Activated T-cell treated with anti-CD3 and anti-CD28 coated beads, Interleukin-2, amount 50 U/mL, for 4 hours (primary cell): ENCODE measurements around the gene SLC13A2. TPM values are rescaled to one million over a fixed set of nuclear protein-coding genes. Genes with fewer than 3 reads are reported as not detected.

ENCODE experiments used
- ATAC-seq, 2 donors: fragments of 200-7000 bp; cut with Tn5 transposase; one replicate each; pipeline ENCODE4 v1.10.0; 2021
- DNase-seq: peaks from one replicate; pipeline ENCODE4 v3.0.0-alpha.2; 2020
- H3K27me3 Mint-ChIP-seq: one replicate; pipeline ENCODE4 v1.8.0; 2021; ENCODE audit warnings: low read depth, mixed read lengths
- H3K36me3 Mint-ChIP-seq: one replicate; pipeline ENCODE4 v1.8.0; 2022; ENCODE audit warnings: mixed read lengths; ENCODE audit not compliant: insufficient read depth
- H3K4me1 Mint-ChIP-seq: one replicate; pipeline ENCODE4 v1.8.0; 2021; ENCODE audit warnings: low read depth, mixed read lengths
- H3K4me3 Mint-ChIP-seq: one replicate; pipeline ENCODE4 v1.8.0; 2021; ENCODE audit warnings: mild to moderate bottlenecking, moderate library complexity, mixed read lengths
- H3K9me3 Mint-ChIP-seq: one replicate; pipeline ENCODE4 v1.8.0; 2021; ENCODE audit warnings: mixed read lengths
- total RNA-seq, 3 donors: library from RNA; stranded (reverse); gene quantifications; one replicate each; pipeline ENCODE4 v1.2.1, GENCODE V29; 2021

Gene SLC13A2
- total RNA-seq, 3 donors from 2014 or later = not detected

- Mint-ChIP-seq H3K4me3 (no peak overlapping the region), H3K36me3 (no peaks in the 10 kb centered on the region), H3K4me1 (peaks cover 13% of the 10 kb centered on the region), H3K9me3 (no peaks in the 10 kb centered on the region), H3K27me3 (no peaks in the 10 kb centered on the region)
- no peak for DNase-seq
- ATAC-seq = no peak
Measured at GRCh38 chr17:28477928-28478327, 4.5 kb downstream of the SLC13A2 start.

DNA sequence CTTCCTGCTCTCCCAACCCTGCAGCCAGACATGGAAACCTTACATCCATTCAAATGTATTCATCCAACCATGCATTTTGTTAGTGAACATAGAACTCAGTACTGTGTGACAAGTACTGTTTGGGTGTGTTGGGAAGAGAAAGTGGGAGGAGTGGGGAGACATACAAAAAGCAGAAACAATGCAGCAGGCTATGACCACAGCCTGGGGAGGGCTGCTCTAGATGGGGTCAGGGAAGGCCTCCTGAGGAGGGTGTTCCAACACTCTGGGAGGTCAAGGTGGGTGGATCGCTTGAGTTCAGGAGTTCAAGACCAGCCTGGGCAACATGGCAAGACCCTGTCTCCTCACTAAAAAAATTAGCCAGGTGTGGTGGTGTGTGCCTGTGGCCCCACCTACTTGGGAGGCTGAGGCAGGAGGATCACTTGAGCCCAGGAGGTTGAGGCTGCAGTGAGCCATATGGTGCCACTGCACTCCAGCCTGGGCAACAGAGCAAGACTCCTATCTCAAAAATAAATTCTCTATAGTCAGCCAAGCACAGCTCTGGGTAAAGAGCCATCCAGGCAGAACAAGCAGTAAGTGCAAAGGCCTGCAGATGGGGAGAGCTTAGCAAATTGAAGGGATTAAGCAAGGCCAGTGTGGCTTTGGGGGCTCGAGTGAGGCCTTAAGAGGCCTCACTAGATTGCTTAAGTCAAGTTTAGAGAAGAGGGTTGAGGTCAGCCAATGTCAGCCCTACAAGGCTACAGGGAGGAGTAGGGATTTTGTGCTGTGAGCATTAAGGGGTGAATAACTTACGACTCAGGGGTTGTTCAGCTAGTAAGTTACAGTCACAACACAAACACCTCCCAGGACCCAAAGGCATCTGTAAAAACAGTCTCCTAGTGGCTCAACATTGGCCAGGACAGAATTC lies 5.5 kb downstream of the SLC13A2 start:
- no peak for ATAC-seq
- H3K36me3 Mint-ChIP-seq = no peaks in the 10 kb centered on the region
- no peak for DNase-seq
- no peaks in the 10 kb centered on the region for H3K9me3 Mint-ChIP-seq
- H3K4me1 Mint-ChIP-seq = peaks cover 13% of the 10 kb centered on the region
- H3K27me3 Mint-ChIP-seq = no peaks in the 10 kb centered on the region
- H3K4me3 Mint-ChIP-seq = no peak overlapping the region

DNA sequence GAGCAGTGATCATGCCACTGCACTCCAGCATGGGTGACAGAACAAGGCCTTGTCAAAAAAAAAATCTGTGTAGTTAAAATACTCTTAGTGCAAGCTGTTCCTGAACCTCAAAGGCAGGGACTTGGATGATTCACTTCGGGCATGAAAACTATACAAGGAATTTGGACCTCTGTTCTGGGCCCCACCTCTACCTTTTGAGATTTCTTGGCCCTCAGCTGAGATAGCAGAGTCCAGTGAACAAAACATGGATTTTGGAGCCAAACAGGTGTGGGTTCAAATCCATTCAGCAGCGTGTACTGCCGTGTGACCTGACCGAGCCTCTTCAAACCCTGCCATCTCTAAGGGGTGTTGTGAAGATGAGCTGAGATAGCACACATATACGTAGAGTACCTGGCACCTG lies 6.8 kb downstream of the SLC13A2 start:
- H3K27me3 Mint-ChIP-seq = no peaks in the 10 kb centered on the region
- H3K9me3 Mint-ChIP-seq = no peaks in the 10 kb centered on the region
- no peak for DNase-seq
- ATAC-seq = no peak
- H3K4me3 Mint-ChIP-seq = no peak overlapping the region
- peaks cover 10% of the 10 kb centered on the region for H3K4me1 Mint-ChIP-seq
- no peaks in the 10 kb centered on the region for H3K36me3 Mint-ChIP-seq

- Mint-ChIP-seq H3K4me3 (no peak overlapping the region), H3K36me3 (no peaks in the 10 kb centered on the region), H3K27me3 (no peaks in the 10 kb centered on the region), H3K9me3 (no peaks in the 10 kb centered on the region), H3K4me1 (peaks cover 3% of the 10 kb centered on the region)
- no peak for ATAC-seq
- no peak for DNase-seq
Measured at GRCh38 chr17:28480799-28481571, 7.5 kb downstream of the SLC13A2 start.

DNA sequence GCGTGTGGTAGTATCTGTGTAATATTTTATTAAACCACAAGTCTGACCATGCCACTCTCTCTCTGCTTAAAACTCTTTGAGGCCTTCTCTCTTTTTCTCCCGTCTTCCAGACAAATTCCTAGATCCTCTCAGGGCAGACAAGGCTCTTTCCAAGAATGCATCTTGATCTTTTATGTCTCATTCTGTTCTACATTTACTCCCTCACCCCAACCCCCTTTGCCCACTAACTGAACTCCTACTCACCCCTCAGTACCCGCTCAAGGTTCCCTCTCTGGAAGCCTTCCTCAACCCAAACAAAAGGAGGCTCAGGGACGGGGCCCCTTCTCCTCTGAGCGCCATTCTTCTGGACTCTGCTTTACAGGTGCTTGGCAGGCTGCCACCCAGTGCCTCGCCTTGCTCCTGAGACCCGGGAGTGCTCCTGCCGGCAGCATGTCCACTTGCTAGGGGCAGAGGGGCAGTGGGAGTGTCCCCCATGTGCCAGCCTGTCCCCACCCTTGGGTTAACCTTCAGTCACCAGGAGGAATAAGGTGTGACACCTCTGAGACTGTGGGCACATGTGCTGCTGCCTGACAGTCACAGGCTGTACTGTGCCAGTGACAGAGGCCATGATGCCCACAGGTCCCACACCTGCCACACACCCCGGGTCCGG lies 9.2 kb downstream of the SLC13A2 start:
- no peaks in the 10 kb centered on the region for H3K36me3 Mint-ChIP-seq

GRCh38 chr17:28484296-28484695 lies 10.9 kb downstream of the SLC13A2 start:
- no peaks in the 10 kb centered on the region for H3K36me3 Mint-ChIP-seq
- no peak for ATAC-seq
- H3K4me1 Mint-ChIP-seq = no peaks in the 10 kb centered on the region
- H3K9me3 Mint-ChIP-seq = no peaks in the 10 kb centered on the region
- no peak for DNase-seq
- H3K4me3 Mint-ChIP-seq = no peak overlapping the region
- H3K27me3 Mint-ChIP-seq = no peaks in the 10 kb centered on the region

More for the DNA sequence above, 9.2 kb downstream of the SLC13A2 start:
- Mint-ChIP-seq H3K4me1 (no peaks in the 10 kb centered on the region), H3K27me3 (no peaks in the 10 kb centered on the region), H3K4me3 (no peak overlapping the region), H3K9me3 (no peaks in the 10 kb centered on the region)
- ATAC-seq (no peak), DNase-seq (no peak)

DNA sequence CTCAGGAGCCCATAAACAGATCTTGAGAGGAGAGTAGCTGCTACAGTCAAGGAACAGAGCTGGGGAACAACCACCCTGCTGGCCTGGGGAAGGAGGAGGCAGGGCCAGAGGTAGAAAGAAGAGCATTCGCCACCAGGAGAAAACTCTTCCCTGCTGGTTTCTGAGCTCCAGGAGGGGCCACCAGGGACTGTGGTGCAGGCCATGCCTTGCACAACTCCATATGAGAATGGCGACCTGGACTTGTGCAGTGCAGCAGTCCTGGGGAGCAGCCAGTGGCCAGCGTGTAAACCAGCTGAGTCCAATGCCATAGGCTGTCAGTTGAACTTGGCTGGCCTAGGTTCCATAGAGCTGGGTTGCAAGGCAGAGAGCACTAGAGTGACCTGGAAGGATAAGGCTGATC lies 11.6 kb downstream of the SLC13A2 start:
- no peaks in the 10 kb centered on the region for H3K27me3 Mint-ChIP-seq
- no peak overlapping the region for H3K4me3 Mint-ChIP-seq
- no peaks in the 10 kb centered on the region for H3K4me1 Mint-ChIP-seq
- H3K36me3 Mint-ChIP-seq = no peaks in the 10 kb centered on the region
- ATAC-seq (no peak), DNase-seq (no peak)
- H3K9me3 Mint-ChIP-seq = no peaks in the 10 kb centered on the region

DNA sequence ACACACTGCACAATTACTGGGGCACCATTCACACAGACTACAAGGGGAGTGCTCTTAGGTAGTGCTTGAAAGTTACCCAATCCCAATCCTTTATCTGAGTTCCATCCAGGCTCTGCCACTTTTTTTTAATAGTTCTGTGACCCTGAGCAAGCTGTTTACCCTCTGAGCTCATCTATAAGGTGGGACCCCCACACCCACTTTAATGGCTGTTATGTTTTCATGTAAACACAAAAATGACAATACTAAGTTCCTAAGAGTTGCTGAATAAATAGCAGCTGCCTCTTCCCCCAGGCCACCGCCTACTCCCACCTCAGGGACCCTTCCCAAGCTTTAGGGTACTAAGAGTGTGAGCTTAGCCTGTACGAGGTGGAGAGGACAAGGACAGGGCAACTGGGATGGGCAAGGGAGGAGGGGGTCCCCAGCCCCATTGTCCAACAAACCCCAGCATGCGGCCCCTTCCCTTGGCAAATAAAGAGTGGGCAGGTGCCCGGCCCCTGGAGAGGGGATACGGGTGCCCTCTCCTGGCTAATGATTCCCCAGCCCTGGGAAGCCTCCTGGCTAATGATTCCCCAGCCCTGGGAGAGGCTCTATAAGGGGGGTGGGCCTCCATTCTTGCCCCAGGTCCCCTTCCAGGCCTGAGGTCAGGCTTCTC lies 14.6 kb downstream of the SLC13A2 start:
- Mint-ChIP-seq H3K9me3 (no peaks in the 10 kb centered on the region), H3K4me1 (no peaks in the 10 kb centered on the region), H3K4me3 (no peak overlapping the region), H3K27me3 (peaks cover 4% of the 10 kb centered on the region), H3K36me3 (no peaks in the 10 kb centered on the region)
- DNase-seq = no peak
- no peak for ATAC-seq

DNA sequence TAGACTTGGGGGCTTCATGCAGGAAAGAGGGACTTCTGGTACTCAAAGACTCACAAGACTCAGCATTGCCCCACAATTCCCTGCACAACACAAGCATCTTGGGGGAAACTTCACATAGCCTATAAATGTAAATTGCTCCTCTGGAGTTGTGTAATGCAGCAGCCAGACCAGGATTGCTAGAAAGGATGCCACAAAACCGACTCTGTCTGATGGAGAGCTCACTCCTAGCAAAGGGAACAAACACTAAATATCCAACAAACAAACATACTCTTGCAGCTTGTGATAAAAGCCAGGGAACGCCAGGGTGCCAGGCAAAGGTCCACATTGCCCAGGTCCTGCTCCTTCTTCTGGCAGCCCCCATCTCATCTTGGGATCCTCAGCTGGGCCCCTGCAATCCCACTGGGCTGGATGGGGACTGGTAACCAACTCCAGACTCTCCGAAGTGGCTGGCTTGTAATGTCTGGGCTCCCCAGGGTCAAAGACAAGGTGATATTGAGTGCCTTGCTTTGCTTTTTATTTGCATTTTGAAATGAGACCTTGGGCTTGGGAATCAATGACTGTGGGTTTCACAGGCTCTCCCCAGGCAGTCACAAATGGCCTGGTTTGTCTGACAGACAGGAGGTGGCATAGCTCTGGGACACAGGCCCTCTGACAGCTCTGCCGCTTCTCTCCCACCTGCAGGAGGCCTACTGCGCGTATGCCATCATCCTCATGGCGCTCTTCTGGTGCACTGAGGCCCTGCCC lies 15.3 kb downstream of the SLC13A2 start:
- Mint-ChIP-seq H3K4me1 (no peaks in the 10 kb centered on the region), H3K9me3 (no peaks in the 10 kb centered on the region), H3K27me3 (peaks cover 4% of the 10 kb centered on the region), H3K4me3 (no peak overlapping the region), H3K36me3 (no peaks in the 10 kb centered on the region)
- ATAC-seq (no peak), DNase-seq (no peak)

DNA sequence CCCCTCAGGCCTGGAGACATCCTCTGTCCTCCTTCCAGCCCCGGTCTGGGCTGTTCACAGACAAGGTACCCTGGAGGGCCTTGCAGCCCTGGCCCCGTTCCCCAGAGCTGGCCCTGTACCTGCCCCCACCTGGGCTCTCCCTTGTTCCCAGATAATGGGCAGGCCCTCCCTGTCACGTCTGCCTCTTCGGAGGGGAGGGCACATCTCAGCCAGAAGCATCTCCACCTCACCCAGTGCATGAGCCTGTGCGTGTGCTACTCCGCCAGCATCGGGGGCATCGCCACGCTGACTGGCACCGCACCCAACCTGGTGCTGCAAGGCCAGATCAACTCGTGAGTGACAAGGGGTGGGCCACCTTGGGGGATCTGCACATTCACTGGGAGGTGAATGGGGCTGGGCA lies 17.8 kb downstream of the SLC13A2 start:
- no peaks in the 10 kb centered on the region for H3K9me3 Mint-ChIP-seq
- ATAC-seq = no peak
- H3K36me3 Mint-ChIP-seq = no peaks in the 10 kb centered on the region

DNA sequence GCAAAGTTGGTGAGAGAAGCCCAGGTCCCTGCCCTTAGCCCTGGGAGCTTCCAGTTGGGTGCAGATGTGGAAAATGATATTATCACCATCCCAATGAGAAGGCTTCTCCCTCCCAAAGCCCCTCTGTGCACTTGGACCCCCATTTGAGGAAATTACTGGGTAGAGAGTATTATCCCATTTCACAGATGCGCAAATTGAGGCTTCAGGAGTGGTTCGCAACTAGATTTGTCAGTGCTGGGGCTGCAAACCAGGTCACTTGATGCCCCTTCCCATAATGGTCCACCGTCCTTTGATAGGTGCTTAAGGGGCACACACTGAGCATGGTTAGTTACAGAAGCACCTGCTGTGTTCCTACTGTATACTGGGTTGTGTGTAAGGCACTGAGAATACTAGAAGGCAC lies 18.4 kb downstream of the SLC13A2 start:
- ATAC-seq (no peak), DNase-seq (no peak)
- Mint-ChIP-seq H3K27me3 (peaks cover 4% of the 10 kb centered on the region), H3K36me3 (no peaks in the 10 kb centered on the region), H3K4me1 (no peaks in the 10 kb centered on the region), H3K9me3 (no peaks in the 10 kb centered on the region), H3K4me3 (no peak overlapping the region)

More for the DNA sequence above, 17.8 kb downstream of the SLC13A2 start:
- no peak for DNase-seq
- no peak overlapping the region for H3K4me3 Mint-ChIP-seq
- peaks cover 4% of the 10 kb centered on the region for H3K27me3 Mint-ChIP-seq
- H3K4me1 Mint-ChIP-seq = no peaks in the 10 kb centered on the region

DNA sequence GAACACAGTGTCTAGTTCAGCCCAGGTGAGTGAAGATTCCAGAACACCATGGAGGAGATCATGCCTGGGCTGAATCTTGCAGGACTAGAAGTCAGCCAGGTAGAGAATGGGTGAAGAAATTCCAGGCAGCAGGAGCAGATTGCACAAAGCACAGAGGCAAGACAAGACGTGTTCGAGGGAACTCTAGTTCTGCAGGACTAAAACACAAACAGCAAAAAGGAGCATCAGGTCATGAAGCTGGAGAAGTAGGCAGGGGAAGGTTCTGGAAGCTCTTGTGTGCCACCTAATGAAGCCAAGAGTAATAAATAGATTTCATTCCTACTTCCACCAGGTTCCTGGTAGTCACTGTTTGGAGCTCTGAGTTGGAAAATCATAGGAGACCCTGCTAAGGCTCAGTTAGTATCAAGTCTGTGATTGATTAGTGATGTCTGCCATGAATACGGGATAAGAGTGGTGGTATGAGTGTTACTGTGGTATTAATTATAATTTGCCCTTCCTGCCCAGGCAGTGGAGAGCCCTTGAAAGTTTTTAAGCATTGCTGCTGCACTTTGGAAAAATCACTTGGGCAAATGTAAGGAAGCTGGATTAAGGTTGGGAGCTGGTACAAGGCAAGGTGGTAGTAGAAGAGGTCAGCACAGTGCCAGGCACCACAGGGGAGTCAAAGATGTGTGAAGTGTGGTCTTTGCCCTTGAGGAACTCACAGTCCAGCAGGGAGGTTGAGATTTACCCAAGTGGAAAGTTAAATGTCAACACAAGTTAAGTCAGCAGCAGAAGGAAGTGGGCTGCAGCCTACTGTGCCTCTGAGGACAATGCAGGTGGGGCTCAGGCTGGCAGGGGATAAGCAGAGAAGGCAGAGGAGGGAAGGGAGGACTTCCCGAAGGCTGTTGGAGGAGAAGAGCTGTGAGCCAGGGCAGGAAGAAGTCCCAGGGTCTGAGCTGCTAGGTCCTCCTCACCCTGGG lies 19.2 kb downstream of the SLC13A2 start:
- Mint-ChIP-seq H3K4me1 (no peaks in the 10 kb centered on the region), H3K27me3 (peaks cover 4% of the 10 kb centered on the region), H3K4me3 (no peak overlapping the region), H3K36me3 (no peaks in the 10 kb centered on the region), H3K9me3 (no peaks in the 10 kb centered on the region)
- ATAC-seq (no peak), DNase-seq (no peak)

DNA sequence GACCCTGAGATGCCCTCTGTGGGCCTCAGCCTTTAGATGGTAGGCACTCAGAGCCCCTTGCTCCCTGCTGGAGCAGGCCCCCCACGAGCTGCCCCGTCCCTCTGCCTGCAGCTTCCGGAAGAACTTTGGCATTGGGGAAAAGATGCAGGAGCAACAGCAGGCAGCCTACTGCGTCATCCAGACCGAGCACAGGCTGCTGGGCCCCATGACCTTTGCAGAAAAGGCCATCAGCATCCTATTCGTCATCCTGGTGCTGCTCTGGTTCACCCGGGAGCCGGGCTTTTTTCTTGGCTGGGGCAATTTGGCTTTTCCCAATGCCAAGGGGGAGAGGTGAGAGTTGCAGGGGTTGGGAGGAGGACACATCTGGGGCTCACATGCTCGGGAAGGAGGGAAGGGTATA lies 20.0 kb downstream of the SLC13A2 start:
- Mint-ChIP-seq H3K36me3 (no peaks in the 10 kb centered on the region), H3K4me3 (no peak overlapping the region), H3K9me3 (no peaks in the 10 kb centered on the region), H3K4me1 (no peaks in the 10 kb centered on the region), H3K27me3 (peaks cover 4% of the 10 kb centered on the region)
- DNase-seq (no peak), ATAC-seq (no peak)
